ENCODE data around the gene RGS9BP.
A peak's percentile ranks its signal among the peaks of the same experiment; 100 is the strongest.
"Not testable (repeated sequence)": the region's sequence is repeated elsewhere in the genome, so short reads cannot be mapped to it uniquely, and the experiment has no call there.

Gene RGS9BP, protein sequence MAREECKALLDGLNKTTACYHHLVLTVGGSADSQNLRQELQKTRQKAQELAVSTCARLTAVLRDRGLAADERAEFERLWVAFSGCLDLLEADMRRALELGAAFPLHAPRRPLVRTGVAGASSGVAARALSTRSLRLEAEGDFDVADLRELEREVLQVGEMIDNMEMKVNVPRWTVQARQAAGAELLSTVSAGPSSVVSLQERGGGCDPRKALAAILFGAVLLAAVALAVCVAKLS

DNA sequence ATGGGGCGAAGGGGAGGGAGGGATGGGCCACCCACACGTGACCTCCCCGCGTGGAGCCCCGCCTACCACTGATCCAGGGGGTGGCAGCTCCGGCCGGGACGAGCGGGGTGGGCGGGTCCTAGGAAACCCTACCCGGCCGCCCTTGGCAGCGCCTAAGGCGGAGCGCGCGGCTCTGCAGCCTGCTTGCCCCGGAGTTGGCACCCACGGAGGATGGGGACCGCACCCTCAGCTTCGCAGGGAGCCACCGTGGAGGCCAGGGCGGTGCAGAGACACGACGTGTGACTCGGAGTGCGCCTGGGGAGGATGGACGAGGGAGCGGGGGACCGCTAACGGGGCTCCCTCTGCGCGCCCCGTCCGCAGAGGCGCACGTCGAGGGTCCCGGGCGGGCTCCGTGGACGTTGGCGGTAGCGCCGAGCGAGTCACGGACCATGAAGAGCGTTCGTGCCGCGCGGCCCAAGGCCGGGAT lies at the start of gene RGS9BP:
TSS of gene RGS9BP (plus strand) at position 129 of the 466 bp plus-strand sequence. CDS start 416 bp downstream, outside the sequence.
- peak; percentile 73 for DNase-seq

DNA sequence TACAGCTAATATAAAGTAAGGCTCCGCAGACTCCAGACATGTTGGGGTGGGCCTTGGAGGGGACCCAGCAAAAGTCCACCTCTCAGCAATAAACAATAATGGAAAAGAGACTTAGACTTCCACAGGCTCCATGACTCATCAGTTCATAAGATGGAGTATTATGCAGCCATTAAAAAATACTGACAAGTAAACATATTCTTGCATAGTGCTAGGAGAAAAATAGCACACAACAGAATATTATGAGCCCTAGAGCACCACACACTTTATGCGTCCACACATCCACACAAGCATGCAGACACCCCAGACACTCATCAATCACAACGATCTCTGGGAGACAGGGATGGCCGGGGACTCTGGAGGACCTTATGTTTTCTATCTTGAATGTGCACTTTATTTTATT lies 48.7 kb upstream of the RGS9BP start:
- DNase-seq: no peak

DNA sequence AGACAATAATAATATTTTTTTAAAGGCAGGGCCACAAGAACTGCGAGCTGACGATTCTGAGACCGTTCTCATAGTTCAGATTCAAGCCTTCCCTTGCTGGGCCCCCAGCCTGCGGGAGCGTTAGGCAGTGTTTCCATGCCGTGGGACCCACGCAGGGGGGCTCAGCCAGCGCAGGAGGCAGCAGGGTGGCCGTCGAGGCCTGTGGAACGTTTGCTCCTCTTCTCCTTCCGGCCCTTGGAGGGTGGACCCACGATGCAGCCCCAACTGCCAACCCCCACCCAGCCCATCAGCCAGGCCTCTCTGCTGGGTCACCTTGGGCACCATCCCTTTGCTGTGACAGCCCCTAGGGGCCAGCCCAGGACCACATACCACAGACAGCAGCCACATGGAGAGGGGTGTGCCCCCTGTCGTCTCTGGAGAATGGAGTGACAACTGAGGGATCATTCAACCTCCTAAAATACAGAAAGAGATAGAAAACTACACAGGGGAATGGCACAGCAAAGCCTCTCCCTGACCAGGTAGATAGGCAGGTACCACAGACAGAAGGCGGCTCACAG lies 47.9 kb upstream of the RGS9BP start:
- DNase-seq: no peak

DNA sequence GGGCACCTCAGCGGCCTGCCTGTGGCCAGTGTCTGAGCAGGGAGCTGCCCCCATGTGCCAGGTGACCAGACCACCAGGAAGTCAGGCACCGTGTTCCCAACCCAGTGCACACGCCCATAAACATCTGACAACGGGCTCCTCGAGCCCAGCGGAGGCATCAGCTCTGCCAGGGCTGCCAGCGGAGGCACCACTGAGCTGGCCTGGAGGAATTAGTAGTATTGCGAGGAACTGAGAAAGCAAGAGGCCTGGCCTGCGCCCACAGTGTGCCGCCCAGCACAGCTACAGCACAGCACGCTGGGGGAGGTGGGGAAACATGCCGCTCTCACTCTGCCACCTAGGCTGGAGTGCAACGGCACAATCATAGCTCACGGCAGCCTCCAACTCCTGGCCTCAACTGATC lies 45.3 kb upstream of the RGS9BP start:
- DNase-seq: no peak

DNA sequence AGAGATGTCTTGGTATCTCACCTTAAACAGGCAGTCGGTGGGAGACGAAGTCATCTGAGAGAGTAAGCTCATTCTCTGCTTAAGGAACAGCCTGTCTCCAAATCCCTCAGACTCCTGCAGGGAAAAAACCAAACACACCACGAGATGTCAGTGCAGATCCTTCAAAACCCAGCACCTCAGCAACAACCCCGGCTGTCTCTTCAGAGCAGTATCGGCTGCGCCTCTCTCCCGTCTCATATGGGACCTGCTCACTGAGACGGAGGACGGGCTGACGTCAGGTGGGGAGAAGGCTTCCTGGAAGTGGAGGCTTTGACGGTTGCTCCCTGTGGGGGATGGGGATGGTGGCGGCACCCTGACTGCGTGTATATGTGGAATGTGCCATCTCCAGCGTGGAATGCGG lies 44.3 kb upstream of the RGS9BP start:
- no peak for DNase-seq

DNA sequence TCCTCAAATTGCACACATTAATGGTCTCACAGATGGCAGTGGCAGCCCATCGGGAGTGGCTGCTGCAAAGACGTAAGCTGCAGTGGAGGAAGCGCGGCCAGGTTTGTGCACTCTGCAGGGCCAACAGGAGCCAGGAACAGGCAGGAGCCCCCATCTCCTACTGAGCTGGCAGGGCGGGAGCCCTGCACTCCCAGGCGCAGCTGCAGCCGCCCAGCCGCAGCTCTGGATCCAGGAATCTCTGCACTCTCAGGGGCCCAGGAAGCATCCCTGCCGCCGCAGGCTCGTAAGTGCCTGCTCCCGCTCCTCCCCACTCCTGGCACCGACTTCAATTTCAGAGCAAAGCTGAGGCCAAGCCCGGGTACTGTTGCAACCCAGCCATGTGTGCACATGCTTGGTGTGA lies 38.2 kb upstream of the RGS9BP start:
- no peak for DNase-seq

DNA sequence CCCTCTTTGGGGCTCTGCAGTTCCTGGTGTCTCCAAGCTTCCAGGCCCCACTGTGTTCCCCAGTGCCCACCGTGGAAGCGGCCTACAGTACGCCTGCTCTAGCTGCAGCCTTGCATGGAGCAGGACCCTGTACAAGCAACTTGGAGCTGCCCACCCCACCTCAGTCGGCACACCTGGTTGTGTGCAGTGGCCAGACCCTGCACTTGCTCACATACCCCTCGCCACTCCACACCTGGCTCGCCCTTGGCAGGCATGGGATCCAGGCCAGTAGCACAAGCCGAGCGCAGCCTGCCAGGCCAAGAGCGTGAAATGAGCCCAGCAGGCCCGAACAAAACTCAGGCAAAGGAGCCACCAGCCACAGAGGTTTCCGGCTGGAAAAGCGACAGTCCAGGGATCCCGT lies 37.0 kb upstream of the RGS9BP start:
- no peak for DNase-seq

DNA sequence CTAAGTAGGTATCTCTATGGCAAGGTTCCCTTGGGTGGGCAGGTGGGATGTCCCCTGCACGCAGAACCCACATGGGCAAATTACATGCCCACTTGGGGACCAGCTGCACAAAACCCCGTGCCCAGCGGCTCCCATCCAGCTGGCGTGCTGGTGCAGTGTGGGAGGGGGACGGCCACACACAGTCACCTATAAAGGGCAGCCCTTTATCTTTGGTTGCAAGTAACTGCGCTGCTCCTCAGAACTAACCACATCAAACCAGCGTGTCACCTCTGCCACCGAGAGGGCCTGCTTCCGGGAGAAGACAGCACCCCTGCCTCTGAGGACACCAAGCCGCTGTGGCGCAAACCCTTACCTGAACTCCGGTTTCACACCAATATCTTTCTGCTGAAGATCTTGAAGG lies 32.9 kb upstream of the RGS9BP start:
- no peak for DNase-seq

DNA sequence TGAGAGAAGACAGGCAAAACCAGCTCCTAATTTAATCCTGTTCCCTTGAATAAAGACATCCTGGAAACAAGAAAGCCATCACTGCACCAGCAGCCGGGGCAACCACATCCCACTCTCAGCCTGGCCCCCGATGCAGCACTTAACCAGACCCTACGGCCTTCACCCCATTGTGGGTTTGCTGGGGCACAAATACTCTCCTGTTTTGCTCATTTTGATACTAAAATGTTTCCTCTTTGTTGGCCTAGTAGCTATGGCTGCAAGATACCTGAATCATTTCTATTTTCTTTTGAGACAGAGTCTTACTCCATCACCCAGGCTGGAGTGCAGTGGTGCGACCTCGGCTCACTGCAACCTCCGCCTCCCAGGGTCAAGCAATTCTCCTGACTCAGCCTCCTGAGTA lies 29.1 kb upstream of the RGS9BP start:
- no peak for DNase-seq

DNA sequence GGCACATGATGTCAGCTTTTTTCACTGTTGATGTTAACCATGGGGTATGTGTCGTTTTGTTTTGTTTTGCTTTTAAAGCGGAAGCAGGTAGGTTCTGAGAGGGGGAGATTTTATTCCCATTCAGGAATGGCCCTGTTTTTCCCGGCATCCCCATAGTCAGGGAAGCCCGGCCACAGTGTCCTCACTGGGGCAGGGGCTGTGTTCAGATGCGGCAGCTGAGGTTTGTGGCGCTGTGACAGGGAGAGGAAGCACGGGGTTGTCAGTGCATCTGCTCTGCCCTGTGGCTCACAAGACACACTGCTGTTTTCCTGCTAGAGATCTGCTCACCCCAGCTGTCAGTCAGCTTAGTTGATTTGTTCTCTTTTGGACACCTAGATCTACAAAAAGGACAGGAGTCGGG lies 28.3 kb upstream of the RGS9BP start:
- no peak for DNase-seq

DNA sequence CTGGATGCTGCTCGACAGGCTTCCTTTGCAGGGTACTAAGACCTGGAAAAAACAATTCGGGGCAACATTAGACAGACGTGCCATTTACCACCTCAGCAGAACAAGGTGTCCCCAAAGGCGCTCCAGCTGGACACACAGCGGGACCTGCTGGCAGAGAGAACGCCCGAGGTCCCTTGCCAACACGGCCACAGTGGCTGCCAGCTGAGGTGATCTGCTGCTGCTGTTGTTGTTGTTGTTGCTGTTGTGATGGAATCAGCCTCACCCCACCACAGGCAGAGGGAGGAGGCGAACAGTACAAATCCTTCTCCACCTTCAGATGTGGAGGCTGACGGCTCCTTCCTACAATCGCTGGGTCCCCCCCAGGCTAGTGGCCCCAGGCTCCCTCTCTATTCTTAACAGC lies 25.9 kb upstream of the RGS9BP start:
- DNase-seq: no peak

DNA sequence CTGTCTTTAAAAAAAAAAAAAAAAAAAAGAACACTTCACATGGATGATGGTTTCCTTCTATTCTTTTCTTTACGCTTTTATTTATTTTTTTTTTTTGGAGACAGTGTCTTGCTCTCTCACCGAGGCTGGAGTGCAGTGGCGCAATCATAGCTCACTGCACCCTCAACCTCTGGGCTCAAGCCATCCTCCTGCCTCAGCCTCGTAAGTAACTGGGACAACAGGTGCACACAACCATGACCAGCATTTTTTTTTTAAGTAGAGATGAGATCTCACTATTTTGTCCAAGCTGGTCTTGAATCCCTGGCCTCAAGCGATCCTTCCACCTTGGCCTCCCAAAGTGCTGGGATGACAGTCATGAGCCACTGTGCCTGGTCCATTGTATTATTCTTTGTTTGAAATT lies 25.0 kb upstream of the RGS9BP start:
- no peak for DNase-seq

DNA sequence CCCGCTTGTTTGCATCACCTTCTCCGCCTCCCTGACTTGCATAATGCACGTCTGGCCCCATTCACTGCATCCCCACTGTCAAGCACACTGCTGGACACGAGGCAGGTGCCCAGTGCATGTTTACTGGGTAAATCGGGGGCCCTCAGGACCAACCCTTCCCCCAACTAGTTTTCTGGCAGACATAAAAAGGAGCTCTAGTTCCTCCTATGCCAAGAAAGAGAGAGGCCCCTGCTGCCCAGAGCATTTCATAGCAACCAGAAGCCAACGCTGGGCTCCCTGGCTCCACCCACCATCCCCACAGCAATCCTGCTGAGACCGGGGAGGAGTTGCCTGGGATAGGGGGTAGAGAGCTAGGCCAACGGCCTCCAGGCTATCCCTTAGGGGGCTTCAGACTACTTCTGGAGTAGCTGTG lies 23.9 kb upstream of the RGS9BP start:
- DNase-seq: no peak

DNA sequence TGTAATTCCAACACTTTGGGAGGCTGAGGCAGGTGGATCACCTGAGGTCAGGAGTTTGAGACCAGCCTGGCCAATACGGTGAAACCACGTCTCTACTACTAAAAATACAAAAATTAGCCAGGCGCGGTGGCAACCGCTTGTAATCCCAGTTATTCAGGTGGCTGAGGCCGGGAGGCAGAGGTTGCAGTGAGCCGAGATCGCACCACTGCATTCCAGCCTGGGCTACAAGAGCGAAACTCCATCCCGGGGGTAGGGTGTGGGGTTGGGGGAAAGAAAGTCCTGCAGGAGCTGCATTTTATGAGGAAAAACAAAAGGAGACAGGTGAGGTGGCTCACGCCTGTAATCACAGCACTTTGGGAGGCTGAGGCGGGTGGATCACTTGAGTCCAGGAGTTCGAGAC lies 23.3 kb upstream of the RGS9BP start:
- DNase-seq: not testable (repeated sequence)

DNA sequence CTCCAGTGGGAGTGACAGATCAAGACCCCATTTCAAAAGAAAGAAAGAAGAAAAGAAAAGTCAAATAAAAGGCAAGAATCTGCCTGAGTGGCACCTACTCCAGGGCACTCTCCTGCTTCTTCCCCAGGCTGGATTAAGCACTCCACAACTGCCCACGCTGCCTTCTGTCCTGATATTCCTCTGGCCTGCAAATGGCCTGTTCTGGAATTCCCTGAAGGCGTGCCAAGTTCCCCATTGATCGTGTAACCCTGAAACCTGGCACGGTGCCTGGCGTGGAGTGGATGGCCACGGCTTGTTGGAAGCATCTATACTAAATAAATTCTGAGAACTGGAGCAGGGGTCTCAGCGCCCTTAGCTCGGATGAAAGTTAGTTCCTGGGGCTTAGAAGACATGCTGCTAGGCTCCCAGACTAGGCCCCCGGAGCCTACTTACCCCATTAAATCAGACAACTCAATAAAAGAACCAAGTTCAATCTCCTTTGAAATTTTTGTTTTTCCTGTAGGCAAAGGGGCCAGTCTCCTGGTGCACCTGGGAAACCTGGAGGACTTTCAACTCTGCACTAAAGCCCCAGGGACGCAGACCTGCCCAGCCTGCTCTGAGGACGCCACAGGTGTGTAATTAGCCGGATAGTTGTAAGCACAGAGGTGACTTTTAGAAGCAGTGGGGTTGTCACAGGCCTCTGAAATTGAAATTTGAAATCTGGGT lies 22.6 kb upstream of the RGS9BP start:
- DNase-seq: no peak

DNA sequence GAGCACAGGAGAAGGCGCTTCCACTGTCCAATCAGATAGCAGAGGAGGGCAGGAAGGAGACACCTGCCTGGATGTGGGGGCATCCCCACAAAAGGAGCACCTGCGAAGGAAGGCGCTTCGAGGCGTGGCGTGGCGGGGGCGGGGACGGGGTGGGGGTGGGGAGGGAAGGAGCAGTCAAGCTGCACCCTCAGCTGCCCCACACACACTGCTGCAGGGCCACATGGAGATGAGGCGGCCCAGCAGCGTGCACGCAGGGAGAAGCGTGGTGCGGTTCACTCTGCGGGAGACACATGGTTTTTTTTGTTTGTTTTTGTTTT lies 22.1 kb upstream of the RGS9BP start:
- DNase-seq: no peak

DNA sequence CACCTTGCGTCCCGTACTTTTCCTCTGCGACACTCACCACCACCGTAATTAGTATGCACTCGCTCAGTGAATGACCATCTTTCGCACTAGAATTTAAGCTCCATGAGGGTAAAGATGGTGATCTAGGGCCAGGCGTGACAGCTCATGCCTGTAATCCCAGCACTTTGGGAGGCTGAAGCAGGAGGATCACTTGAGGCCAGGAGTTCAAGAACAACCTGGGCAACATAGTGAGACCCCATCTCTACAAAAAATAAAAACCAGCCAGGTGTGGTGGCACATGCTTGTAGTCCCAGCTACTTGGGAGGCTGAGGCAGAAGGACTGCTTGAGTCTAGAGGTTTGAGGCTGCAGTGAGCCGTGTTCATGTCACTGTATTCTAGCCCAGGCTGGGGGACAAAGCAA lies 19.3 kb upstream of the RGS9BP start:
- not testable (repeated sequence) for DNase-seq

DNA sequence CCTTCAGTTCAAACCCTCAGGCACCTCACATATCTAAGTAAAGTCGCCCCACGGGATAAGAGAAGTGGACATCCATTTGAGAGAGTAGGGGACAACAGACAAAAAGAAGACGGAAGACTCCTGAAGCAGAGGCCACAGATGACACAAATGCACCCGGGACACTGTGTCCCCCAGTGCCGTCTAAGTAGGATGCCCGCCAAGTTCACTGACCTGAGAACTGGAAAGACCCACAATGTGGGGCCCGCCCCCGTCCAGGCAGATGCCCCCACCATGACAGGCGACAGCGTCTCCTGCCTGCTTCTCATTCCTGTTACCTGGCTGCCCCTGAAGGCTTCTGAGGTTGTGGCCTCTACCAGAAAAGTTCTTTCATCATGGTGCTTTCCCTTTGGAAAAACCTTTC lies 17.6 kb upstream of the RGS9BP start:
- no peak for DNase-seq

DNA sequence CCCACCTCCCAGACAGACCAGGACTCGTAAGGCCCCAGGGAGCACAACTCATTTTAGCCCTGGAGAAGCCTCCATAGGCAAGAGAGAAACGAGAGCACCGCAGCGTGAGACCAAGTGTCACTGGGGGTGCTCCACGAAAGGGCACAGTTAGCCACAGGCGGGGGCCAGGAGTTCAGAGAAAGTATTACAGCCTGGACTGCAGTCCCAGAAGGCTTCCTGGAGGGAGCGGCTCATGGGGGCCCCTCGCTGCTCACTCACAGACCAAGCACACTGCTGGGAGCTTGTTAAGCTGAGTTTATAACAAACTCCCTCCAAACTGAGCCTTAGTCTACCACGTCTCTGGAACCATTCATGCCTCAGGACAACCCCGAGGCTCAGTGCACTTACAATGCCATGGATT lies 17.1 kb upstream of the RGS9BP start:
- no peak for DNase-seq

DNA sequence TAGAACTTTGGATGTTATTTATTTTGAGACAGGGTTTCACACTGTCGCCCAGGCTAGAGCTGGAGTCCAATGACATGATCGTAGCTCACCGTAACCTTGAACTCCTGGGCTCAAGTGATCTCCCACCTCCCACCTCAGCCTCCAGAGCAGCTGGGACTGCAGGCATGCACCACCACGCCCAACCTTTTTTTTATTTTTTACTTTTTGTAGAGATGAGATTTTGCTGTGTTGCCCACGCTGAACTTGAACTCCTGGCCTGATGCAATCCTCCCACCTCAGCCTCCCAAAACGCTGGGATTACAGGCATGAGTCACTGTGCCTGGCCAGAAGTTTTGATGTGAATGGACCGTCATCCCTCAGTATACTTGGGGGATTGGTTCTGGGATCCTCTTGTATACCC lies 14.3 kb upstream of the RGS9BP start:
- peak; percentile 21 for DNase-seq

DNA sequence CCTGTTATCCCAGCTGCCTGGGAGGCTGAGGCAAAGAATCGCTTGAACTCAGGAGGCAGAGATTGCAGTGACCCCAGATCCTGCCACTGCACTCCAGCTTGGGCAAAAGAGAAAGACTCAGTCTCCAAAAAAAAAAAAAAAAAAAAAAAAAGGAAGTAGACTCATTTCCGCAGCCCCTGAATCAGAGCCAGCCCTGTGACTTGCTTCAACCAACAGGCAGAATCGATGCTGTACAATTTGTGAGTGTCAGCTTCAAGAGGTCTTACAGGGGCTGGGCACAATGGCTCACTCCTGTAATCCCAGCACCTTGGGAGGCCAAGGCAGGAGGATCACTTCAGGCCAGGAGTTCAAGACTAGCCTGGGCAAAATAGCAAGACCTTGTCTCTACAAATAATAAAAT lies 13.5 kb upstream of the RGS9BP start:
- peak; percentile 81 for DNase-seq

DNA sequence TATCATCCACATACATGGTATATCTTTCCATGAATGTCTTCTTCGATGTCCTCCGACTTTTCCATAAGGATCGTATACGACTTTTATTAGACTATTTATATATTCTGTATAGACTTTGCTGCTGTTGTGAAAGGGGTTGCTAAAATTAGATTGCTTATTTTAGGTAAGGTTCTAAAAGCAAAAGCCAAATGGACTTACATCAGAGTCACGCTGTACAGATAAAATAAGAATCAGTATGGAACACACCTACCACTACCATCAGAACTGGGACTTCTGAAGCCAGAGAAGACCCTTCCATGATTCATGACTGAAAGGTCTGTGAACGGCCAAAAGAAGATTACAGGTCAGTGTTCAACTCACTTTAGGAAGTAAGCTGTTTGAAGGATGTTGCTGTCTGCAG lies 9.6 kb upstream of the RGS9BP start:
- no peak for DNase-seq

DNA sequence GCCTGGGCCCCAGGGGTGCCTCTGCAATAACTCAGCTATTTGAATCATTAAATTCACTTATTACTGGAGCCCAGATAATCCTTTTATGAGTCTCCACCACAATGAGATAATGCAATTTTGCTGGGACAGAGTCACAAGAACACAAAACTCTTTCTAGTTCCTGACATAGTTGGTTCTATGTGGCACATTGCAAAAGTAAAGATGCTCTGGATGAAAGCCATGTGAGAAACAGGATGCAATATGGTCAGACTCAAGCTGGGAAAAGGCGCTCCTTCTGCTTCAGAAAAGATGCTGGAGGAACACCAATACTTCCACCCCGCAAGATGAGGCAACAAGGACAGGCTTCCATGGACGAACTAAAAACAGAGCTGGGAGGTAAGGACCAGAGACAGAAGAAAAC lies 6.3 kb upstream of the RGS9BP start:
- DNase-seq: no peak

DNA sequence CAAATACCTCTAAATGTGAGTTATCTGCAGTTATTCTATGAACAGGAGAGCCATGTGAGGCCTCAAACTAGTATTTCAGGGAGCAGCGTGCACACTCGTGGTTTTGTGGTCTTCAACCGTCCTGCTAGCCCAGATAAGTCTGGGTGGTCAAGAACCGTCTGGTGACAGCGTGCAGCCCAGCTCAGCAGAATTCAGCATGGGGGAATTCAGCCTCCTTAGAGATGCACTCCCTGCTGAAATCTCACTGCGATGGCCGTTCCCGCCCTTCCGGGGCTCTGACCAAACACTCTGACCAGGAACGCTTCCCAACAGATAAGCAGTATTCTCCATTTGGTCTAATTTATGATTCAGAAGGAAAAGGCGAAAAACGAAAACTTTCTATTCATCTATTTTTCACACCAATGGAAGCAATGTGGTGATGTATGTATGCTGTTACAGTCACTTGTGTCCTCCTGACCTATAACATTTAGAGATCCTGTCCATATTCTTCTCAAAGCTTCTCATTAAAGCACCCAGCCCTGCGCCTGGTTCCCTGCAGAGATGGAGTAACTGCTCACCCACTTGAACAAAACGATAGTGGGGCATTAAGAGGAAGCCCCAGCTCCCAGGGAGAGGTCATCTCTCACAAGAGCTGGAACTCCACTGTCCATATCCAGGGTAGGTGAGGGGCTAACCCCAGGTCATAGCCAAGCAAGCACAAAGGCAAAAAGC lies 3.6 kb upstream of the RGS9BP start:
- DNase-seq: peak; percentile 25
